ENCODE results near the gene NKD2. TPM values are rescaled to one million over a fixed set of nuclear protein-coding genes. Genes with fewer than 3 reads are reported as not detected.

NKD2 gene
- total and polyA plus RNA-seq, 10 donors = 1.4 to 52.3 (median 14.9) TPM

- H3K27me3 ChIP-seq (replicated peaks in 1 of 7) = no peaks in the 10 kb centered on the region
- 78 to 90% (median 90%) methylated on average over 4 to 12 of the region's 12 CpGs for WGBS, 5 donors
- peaks cover 0 to 3% (median 0%) of the 10 kb centered on the region in 6 donors for H3K4me1 ChIP-seq
- no peak overlapping the region for H3K4me3 ChIP-seq
- TF ChIP-seq POLR2AphosphoS5 (IDR thresholded peaks at IDR 0.05) (no peak), POLR2A (IDR thresholded peaks at IDR 0.05) (no peak), CTCF (IDR thresholded peaks at IDR 0.05 in 8 of 11, conservative IDR thresholded peaks at IDR 0.05 in 3 of 11) (no peak)
- no peak for DNase-seq
- H3K36me3 ChIP-seq = peaks cover 0 to 82% (median 57%) of the 10 kb centered on the region in 6 donors
- no peak overlapping the region for H3K27ac ChIP-seq
- no peaks in the 10 kb centered on the region for H3K9me3 ChIP-seq
- intact Hi-C loops (cut with DNase I; ENCODE audit: low total_unique reads) = no loop called here
Observed at GRCh38 chr5:1066676-1067075, 58.1 kb downstream of the NKD2 start.

GRCh38 chr5:1067141-1068121, 58.8 kb downstream of the NKD2 start:
- no peak overlapping the region for H3K27ac ChIP-seq
- peaks cover 0 to 74% (median 50%) of the 10 kb centered on the region in 6 donors for H3K36me3 ChIP-seq
- H3K27me3 ChIP-seq (replicated peaks in 1 of 7) = no peaks in the 10 kb centered on the region
- no peak for DNase-seq
- intact Hi-C loops (cut with DNase I; ENCODE audit: low total_unique reads) = no loop called here
- 74 to 92% (median 90%) methylated on average over 36 to 45 of the region's 45 CpGs for WGBS, 5 donors
- TF ChIP-seq POLR2AphosphoS5 (IDR thresholded peaks at IDR 0.05) = peak in 1 of 3 donors; percentile 23
- TF ChIP-seq CTCF (IDR thresholded peaks at IDR 0.05 in 8 of 11, conservative IDR thresholded peaks at IDR 0.05 in 3 of 11) = no peak
- peaks cover 0 to 3% (median 0%) of the 10 kb centered on the region in 6 donors for H3K4me1 ChIP-seq
- no peaks in the 10 kb centered on the region for H3K9me3 ChIP-seq
- H3K4me3 ChIP-seq = no peak overlapping the region

- TF ChIP-seq CTCF (IDR thresholded peaks at IDR 0.05 in 8 of 11, conservative IDR thresholded peaks at IDR 0.05 in 3 of 11) = no peak
- no peak for TF ChIP-seq POLR2A (IDR thresholded peaks at IDR 0.05)
- no peak for TF ChIP-seq POLR2AphosphoS5 (IDR thresholded peaks at IDR 0.05)
- peaks cover 0 to 3% (median 0%) of the 10 kb centered on the region in 6 donors for H3K4me1 ChIP-seq
- no peaks in the 10 kb centered on the region for H3K9me3 ChIP-seq
- H3K4me3 ChIP-seq = no peak overlapping the region
- intact Hi-C loops (cut with DNase I; ENCODE audit: low total_unique reads) = no loop called here
- DNase-seq = no peak
- peaks cover 0 to 68% (median 44%) of the 10 kb centered on the region in 6 donors for H3K36me3 ChIP-seq
- WGBS, 5 donors = 89 to 94% (median 92%) methylated on average over 29 to 34 of the region's 34 CpGs
- no peaks in the 10 kb centered on the region for H3K27me3 ChIP-seq (replicated peaks in 1 of 7)
- H3K27ac ChIP-seq = no peak overlapping the region
Observed at GRCh38 chr5:1068204-1068894, 59.7 kb downstream of the NKD2 start.
